Measurements from ENCODE around the gene LY6G6C. TPM values are rescaled to one million over a fixed set of nuclear protein-coding genes. Genes with fewer than 3 reads are reported as not detected.

The LY6G6C gene
- total RNA-seq, 4 donors from 2014 or later = 1.4 TPM; not detected in 3

Small RNAs within 50 kb of the gene (microRNA-seq; reads per million reads assigned to microRNA genes)
- gene MIR4646 (ENCODE audit: borderline microRNAs expressed, borderline replicate concordance) = not detected

Small RNAs within 50 kb of the gene (small RNA-seq; reads per million reads assigned to genes)
- gene LY6G6D (not detected), gene MIR4646 (not detected), gene MSH5-SAPCD1 (not detected), gene RNU6-850P (not detected), gene SAPCD1 (not detected)

Other genes with a start within 250 kb of the LY6G6C start
- 1 to 10 TPM; 1.9 to 4.8 (median 2.9) TPM for gene MICB, start 223.6 kb downstream of the LY6G6C start, total RNA-seq
- not detected for gene MCCD1, start 192.8 kb downstream of the LY6G6C start, total RNA-seq
- 100 to 1,000 TPM; 119 to 429 (median 282) TPM for gene DDX39B, start 179.7 kb downstream of the LY6G6C start, total RNA-seq
- gene ATP6V1G2, start 175.1 kb downstream of the LY6G6C start, total RNA-seq = 1 to 10 TPM in 2 of 4 donors, not detected in 2; 1.2 to 1.6 TPM
- 10 to 100 TPM; 19.7 to 38.5 (median 20.8) TPM for gene NFKBIL1, start 174.1 kb downstream of the LY6G6C start, total RNA-seq
- gene LTA, start 149.5 kb downstream of the LY6G6C start, total RNA-seq = under 1 TPM in 1 of 4 donors, not detected in 3; 0.30 TPM
- gene TNF, start 146.2 kb downstream of the LY6G6C start, total RNA-seq = 1 to 10 TPM in 1 of 4 donors, not detected in 3; 1.3 TPM
- 1 to 10 TPM in 1 of 4 donors, not detected in 3; 1.5 TPM for gene LTB, start 139.3 kb downstream of the LY6G6C start, total RNA-seq
- 100 to 1,000 TPM in 1 of 4 donors, 1 to 10 TPM in 2, not detected in 1; 2.6 to 229 (median 3.2) TPM for gene LST1, start 135.5 kb downstream of the LY6G6C start, total RNA-seq
- gene NCR3, start 128.7 kb downstream of the LY6G6C start, total RNA-seq = not detected
- 10 to 100 TPM in 2 of 4 donors, 1 to 10 TPM in 2; 1.5 to 25.6 (median 14.5) TPM for gene AIF1, start 106.5 kb downstream of the LY6G6C start, total RNA-seq
- gene PRRC2A, start 101.0 kb downstream of the LY6G6C start, total RNA-seq = 100 to 1,000 TPM in 1 of 4 donors, 10 to 100 TPM in 3; 35.4 to 218 (median 48.0) TPM
- gene BAG6, start 69.1 kb downstream of the LY6G6C start, total RNA-seq = 100 to 1,000 TPM in 3 of 4 donors, 10 to 100 TPM in 1; 92.2 to 233 (median 139) TPM
- gene APOM, start 65.9 kb downstream of the LY6G6C start, total RNA-seq = 1 to 10 TPM in 3 of 4 donors, not detected in 1; 1.9 to 2.9 (median 2.6) TPM
- 10 to 100 TPM in 3 of 4 donors, 1 to 10 TPM in 1; 6.2 to 31.9 (median 24.6) TPM for gene C6orf47, start 61.0 kb downstream of the LY6G6C start, total RNA-seq
- 10 to 100 TPM in 3 of 4 donors, 1 to 10 TPM in 1; 5.1 to 25.6 (median 15.4) TPM for gene GPANK1, start 56.7 kb downstream of the LY6G6C start, total RNA-seq
- 100 to 1,000 TPM in 3 of 4 donors, 10 to 100 TPM in 1; 67.5 to 157 (median 107) TPM for gene CSNK2B, start 55.7 kb downstream of the LY6G6C start, total RNA-seq
- 10 to 100 TPM in 1 of 4 donors, 1 to 10 TPM in 3; 1.0 to 27.4 (median 4.3) TPM for gene LY6G5B, start 51.8 kb downstream of the LY6G6C start, total RNA-seq
- 1 to 10 TPM in 3 of 4 donors, not detected in 1; 1.0 to 4.4 (median 3.8) TPM for gene LY6G5C, start 40.7 kb downstream of the LY6G6C start, total RNA-seq
- gene ABHD16A, start 18.4 kb downstream of the LY6G6C start, total RNA-seq = 10 to 100 TPM; 25.9 to 50.9 (median 37.9) TPM
- gene LY6G6F, start 14.9 kb downstream of the LY6G6C start, total RNA-seq = not detected
- gene LY6G6D, start 6.4 kb downstream of the LY6G6C start, total RNA-seq = 1 to 10 TPM in 1 of 4 donors, not detected in 3; 2.0 TPM
- gene MPIG6B, start 1.6 kb upstream of the LY6G6C start, total RNA-seq = under 1 TPM in 1 of 4 donors, not detected in 3; 0.49 TPM
- gene DDAH2, start 7.6 kb upstream of the LY6G6C start, total RNA-seq = 100 to 1,000 TPM in 3 of 4 donors, 10 to 100 TPM in 1; 97.6 to 240 (median 158) TPM
- gene CLIC1, start 14.8 kb upstream of the LY6G6C start, total RNA-seq = 100 to 1,000 TPM; 173 to 328 (median 216) TPM
- gene MSH5, start 18.3 kb upstream of the LY6G6C start, total RNA-seq = 10 to 100 TPM in 3 of 4 donors, not detected in 1; 16.7 to 41.5 (median 22.1) TPM
- 1 to 10 TPM in 2 of 4 donors, not detected in 2; 1.7 to 4.4 TPM for gene SAPCD1, start 40.9 kb upstream of the LY6G6C start, total RNA-seq
- 10 to 100 TPM in 1 of 4 donors, 1 to 10 TPM in 2, under 1 TPM in 1; 0.88 to 24.1 (median 3.1) TPM for gene VWA7, start 55.6 kb upstream of the LY6G6C start, total RNA-seq
- gene VARS1, start 74.0 kb upstream of the LY6G6C start, total RNA-seq = 100 to 1,000 TPM in 1 of 4 donors, 10 to 100 TPM in 3; 35.6 to 118 (median 53.4) TPM
- 100 to 1,000 TPM in 1 of 4 donors, 10 to 100 TPM in 3; 37.1 to 119 (median 58.7) TPM for gene LSM2, start 85.2 kb upstream of the LY6G6C start, total RNA-seq
- gene HSPA1L, start 93.5 kb upstream of the LY6G6C start, total RNA-seq = 1 to 10 TPM in 3 of 4 donors, under 1 TPM in 1; 0.59 to 4.6 (median 2.3) TPM
- gene HSPA1A, start 93.8 kb upstream of the LY6G6C start, total RNA-seq = 100 to 1,000 TPM in 3 of 4 donors, 10 to 100 TPM in 1; 98.8 to 261 (median 170) TPM
- 100 to 1,000 TPM in 2 of 4 donors, 10 to 100 TPM in 2; 40.3 to 268 (median 152) TPM for gene HSPA1B, start 106.0 kb upstream of the LY6G6C start, total RNA-seq
- gene NEU1, start 141.1 kb upstream of the LY6G6C start, total RNA-seq = 10 to 100 TPM; 20.5 to 28.4 (median 23.4) TPM
- gene SLC44A4, start 157.3 kb upstream of the LY6G6C start, total RNA-seq = 10 to 100 TPM in 1 of 4 donors, 1 to 10 TPM in 3; 5.0 to 46.1 (median 5.8) TPM
- gene EHMT2, start 176.0 kb upstream of the LY6G6C start, total RNA-seq = 10 to 100 TPM; 13.8 to 72.4 (median 66.2) TPM
- 10 to 100 TPM in 2 of 4 donors, 1 to 10 TPM in 1, not detected in 1; 2.4 to 15.3 (median 11.0) TPM for gene ZBTB12, start 180.3 kb upstream of the LY6G6C start, total RNA-seq
- 10 to 100 TPM in 1 of 4 donors, 1 to 10 TPM in 3; 4.1 to 24.8 (median 4.6) TPM for gene C2, start 206.0 kb upstream of the LY6G6C start, total RNA-seq
- gene CFB, start 224.3 kb upstream of the LY6G6C start, total RNA-seq = 10 to 100 TPM in 2 of 4 donors, 1 to 10 TPM in 1, not detected in 1; 6.2 to 32.6 (median 31.5) TPM
- gene NELFE, start 237.2 kb upstream of the LY6G6C start, total RNA-seq = 10 to 100 TPM; 30.3 to 73.0 (median 51.4) TPM
- 10 to 100 TPM; 11.5 to 58.8 (median 35.6) TPM for gene SKIC2, start 237.4 kb upstream of the LY6G6C start, total RNA-seq